GM19463 (cell line): ENCODE measurements around the gene DDX41.
A peak's percentile ranks its signal among the peaks of the same experiment; 100 is the strongest.
"Not testable (repeated sequence)": the region's sequence is repeated elsewhere in the genome, so short reads cannot be mapped to it uniquely, and the experiment has no call there.

Experiments used
- ATAC-seq: cut with Tn5 transposase; IDR thresholded peaks from one replicate; pipeline ENCODE4 v1.9.1; 2021; ENCODE audit warnings: mild to moderate bottlenecking, moderate library complexity; ENCODE audit not compliant: unreplicated experiment

DDX41 gene

GRCh38 chr5:177516601-177517568, at the start of gene DDX41:
TSS of gene DDX41 (minus strand) at chr5:177516961. CDS start at chr5:177516945, 16 bp downstream.
- peak; percentile 81 for ATAC-seq

- ATAC-seq = no peak
These were observed 48.3 kb upstream of the DDX41 start for GRCh38 chr5:177565046-177565445.

- ATAC-seq = not testable (repeated sequence)
These were observed 42.7 kb upstream of the DDX41 start for GRCh38 chr5:177559446-177559941.

GRCh38 chr5:177557796-177558195, 41.0 kb upstream of the DDX41 start:
- no peak for ATAC-seq

GRCh38 chr5:177557041-177557647, 40.4 kb upstream of the DDX41 start:
- ATAC-seq = no peak

GRCh38 chr5:177555665-177556064, 38.9 kb upstream of the DDX41 start:
- ATAC-seq = no peak

GRCh38 chr5:177555228-177555627, 38.5 kb upstream of the DDX41 start:
- ATAC-seq = no peak

GRCh38 chr5:177554474-177555111, 37.8 kb upstream of the DDX41 start, which contains the start of gene FAM193B:
TSS of gene FAM193B (minus strand) at chr5:177554563. CDS start at chr5:177554458, 105 bp downstream.
- ATAC-seq = peak; percentile 94

- ATAC-seq = peak; percentile 42
These were observed 37.1 kb upstream of the DDX41 start for GRCh38 chr5:177553671-177554429.

GRCh38 chr5:177552839-177553455, 36.2 kb upstream of the DDX41 start:
- ATAC-seq = no peak

- ATAC-seq = no peak
These were observed 33.4 kb upstream of the DDX41 start for GRCh38 chr5:177550122-177550521.

- no peak for ATAC-seq
These were observed 31.7 kb upstream of the DDX41 start for GRCh38 chr5:177548495-177548894.

- no peak for ATAC-seq
These were observed 31.0 kb upstream of the DDX41 start for GRCh38 chr5:177547736-177548135.

GRCh38 chr5:177546258-177546741, 29.5 kb upstream of the DDX41 start:
- no peak for ATAC-seq

- ATAC-seq = no peak
These were observed 28.9 kb upstream of the DDX41 start for GRCh38 chr5:177545487-177546257.

GRCh38 chr5:177542816-177543465, 26.2 kb upstream of the DDX41 start:
- ATAC-seq = no peak

GRCh38 chr5:177540438-177540837, 23.7 kb upstream of the DDX41 start:
- ATAC-seq = no peak

- ATAC-seq = no peak
These were observed 22.6 kb upstream of the DDX41 start for GRCh38 chr5:177539411-177539810.

GRCh38 chr5:177538876-177539275, 22.1 kb upstream of the DDX41 start:
- ATAC-seq = no peak
